Epithelial cell of esophagus (primary cell): ENCODE results near the gene WASL.
A peak's percentile ranks its signal among the peaks of the same experiment; 100 is the strongest.
"Not testable (repeated sequence)": the region's sequence is repeated elsewhere in the genome, so short reads cannot be mapped to it uniquely, and the experiment has no call there.

Source experiments
- DNase-seq: peaks from one replicate; pipeline ENCODE4 v3.0.0; 2010; ENCODE audit warnings: low read depth
- H3K4me3 ChIP-seq: 2 replicates; pipeline ENCODE4 v1.5.1; 2011; ENCODE audit warnings: mild to moderate bottlenecking, low read length, control low read depth
- TF ChIP-seq, protein P1 (sequence below): IDR thresholded peaks from 2 replicates; pipeline ENCODE4 v1.5.1; 2011; ENCODE audit warnings: low read depth, mild to moderate bottlenecking, low read length, control low read depth, inconsistent platforms; ENCODE audit not compliant: insufficient read depth; ENCODE audit errors: missing control alignments

The WASL gene

DNA sequence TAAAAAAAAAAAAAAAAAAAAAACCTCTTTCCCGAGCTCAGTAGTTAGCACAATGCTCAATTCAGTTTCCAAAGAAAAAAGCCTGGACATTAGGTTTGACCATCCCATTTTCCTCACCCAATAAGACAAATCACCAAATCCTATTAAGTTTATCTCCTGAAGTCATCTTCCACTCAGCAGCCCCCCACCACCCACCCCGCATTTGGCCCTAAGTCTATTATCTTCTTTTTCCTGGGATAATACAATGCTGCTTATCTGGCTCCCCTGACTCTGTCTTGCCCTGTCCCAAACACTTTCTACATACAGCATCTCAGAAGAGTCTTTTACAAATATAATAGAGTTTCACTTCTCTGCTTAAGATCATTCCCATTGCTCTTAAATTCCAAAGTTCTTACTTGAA, 110.9 kb downstream of the WASL start:
- TF ChIP-seq, protein P1, sequence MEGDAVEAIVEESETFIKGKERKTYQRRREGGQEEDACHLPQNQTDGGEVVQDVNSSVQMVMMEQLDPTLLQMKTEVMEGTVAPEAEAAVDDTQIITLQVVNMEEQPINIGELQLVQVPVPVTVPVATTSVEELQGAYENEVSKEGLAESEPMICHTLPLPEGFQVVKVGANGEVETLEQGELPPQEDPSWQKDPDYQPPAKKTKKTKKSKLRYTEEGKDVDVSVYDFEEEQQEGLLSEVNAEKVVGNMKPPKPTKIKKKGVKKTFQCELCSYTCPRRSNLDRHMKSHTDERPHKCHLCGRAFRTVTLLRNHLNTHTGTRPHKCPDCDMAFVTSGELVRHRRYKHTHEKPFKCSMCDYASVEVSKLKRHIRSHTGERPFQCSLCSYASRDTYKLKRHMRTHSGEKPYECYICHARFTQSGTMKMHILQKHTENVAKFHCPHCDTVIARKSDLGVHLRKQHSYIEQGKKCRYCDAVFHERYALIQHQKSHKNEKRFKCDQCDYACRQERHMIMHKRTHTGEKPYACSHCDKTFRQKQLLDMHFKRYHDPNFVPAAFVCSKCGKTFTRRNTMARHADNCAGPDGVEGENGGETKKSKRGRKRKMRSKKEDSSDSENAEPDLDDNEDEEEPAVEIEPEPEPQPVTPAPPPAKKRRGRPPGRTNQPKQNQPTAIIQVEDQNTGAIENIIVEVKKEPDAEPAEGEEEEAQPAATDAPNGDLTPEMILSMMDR: no peak
- no peak for DNase-seq
- H3K4me3 ChIP-seq: no peak overlapping the region

DNA sequence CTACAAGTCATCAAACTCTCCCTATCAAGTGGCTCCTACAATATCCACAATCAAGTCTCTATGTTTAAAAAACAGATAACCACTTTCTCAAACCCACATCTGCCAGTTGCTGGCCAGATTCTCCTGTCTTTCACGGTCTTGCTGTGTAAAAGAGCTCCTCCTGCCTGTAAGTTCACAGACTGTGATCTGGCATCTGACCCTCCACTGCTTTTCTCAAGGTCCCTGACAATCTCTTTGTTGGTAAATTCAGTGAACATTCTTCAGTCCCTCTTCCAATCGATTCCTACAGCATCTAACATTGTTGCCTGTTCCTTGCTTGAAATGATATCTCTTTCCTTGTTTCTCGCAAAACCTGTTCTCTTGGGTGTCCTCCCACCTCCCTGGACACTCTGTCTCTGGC, 111.6 kb downstream of the WASL start:
- TF ChIP-seq, protein P1: no peak
- no peak overlapping the region for H3K4me3 ChIP-seq
- DNase-seq: peak; percentile 40

DNA sequence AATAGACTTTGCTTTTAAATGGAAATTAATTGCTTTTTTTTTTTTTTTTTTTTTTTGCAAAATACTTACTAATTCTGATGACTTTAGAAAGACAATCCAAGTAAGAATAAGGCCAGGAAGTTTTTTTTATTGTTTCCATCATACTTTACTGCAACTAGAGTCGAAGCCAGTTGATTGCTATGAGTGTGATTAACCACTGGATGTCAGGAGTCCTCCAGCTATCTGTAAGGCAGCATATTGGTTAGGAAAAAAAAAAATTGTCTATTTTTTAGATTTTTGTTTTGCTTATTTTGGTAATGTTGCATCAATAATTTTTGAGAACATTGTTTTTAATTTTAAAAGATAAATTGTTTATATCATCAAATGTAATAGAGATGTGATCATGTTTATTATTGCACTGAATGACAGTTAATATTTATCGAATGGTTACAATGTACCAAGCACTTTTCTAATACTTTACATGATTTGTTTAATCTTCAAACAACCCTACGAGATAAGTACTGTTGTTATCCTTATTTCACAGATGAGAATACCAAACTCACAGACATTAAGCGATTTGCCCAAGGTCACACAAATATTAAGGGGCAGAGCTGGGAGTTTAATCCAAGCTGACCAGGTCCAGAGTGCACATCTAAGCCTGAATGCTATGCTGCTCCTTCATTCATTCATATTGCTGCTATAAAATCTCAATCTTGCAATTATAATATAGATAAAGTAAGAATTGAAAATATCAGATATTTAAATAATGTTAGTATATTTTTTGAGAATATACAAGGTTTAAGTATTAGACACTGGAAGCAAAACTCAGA, 113.0 kb downstream of the WASL start:
- DNase-seq: peak; percentile 59
- H3K4me3 ChIP-seq: no peak overlapping the region
- TF ChIP-seq, protein P1: peak; percentile 81

DNA sequence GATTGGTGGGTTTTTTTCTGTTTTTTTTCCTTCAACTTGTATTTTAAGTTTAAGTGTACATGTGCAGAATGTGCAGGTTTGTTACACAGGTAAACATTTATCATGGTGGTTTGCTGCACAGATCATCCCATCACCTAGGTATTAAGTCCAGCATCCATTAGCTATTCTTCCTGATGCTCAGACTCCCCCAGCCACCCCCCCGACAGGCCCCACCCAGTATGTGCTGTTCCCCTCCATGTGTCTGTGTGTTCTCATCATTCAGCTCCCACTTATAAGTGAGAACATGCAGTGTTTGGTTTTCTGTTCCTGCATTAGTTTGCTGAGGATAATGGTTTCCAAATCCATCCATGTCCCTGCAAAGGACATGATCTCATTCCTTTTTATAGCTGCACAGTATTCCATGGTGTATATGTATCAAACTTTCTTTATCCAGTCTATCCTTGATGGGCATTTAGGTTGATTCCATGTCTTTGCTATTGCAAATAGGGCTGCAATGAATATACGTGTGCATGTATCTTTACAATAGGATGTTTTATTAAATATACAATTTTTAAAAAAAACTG, 114.7 kb downstream of the WASL start:
- DNase-seq, H3K4me3 ChIP-seq: not testable (repeated sequence)

DNA sequence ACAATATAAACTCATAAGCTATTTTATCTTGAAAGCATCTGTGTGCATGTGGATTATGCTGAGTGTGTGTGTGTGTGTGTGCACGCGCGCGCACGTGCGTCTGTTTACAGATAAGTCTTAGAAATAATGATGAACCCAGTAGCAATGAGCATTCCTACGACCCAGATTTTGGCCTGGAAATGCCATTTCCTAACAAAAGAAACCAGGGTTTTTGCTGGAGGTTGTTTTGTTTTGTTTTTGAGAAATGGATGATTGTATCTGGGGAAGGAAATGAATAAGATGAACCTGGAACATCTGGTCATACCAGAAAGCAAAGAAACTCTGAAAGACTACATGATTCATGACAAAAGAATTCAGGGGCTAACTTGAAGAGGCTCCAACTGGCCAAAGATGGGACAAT, 115.2 kb downstream of the WASL start:
- TF ChIP-seq, protein P1: no peak
- no peak overlapping the region for H3K4me3 ChIP-seq
- DNase-seq: peak; percentile 74

DNA sequence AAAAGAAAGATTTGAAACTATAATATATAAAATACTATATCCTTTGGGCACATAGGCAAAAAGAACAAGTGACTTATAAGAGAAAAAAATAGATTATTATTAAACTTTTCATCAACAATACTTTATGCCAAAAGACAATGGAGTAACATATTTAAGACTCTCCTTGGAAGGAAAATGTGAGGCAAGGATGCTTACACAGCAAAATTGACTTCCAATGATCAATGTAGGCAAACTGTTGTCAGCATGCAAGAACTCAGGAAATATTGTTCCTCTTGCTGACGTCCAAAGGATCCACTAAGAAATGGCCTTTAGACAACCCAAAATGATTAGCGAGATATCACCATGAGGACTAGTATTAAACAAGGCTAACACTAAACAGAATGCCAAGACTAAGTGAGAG, 116.0 kb downstream of the WASL start:
- DNase-seq: no peak
- no peak overlapping the region for H3K4me3 ChIP-seq
- TF ChIP-seq, protein P1: no peak
